GM18870 (cell line): ENCODE results near the gene SIL1.
A peak's percentile ranks its signal among the peaks of the same experiment; 100 is the strongest.
"Not testable (repeated sequence)": the region's sequence is repeated elsewhere in the genome, so short reads cannot be mapped to it uniquely, and the experiment has no call there.

ENCODE experiments used
- ATAC-seq: cut with Tn5 transposase; IDR thresholded peaks from one replicate; pipeline ENCODE4 v1.9.1; 2021; ENCODE audit warnings: moderate library complexity; ENCODE audit not compliant: unreplicated experiment

The SIL1 gene

DNA sequence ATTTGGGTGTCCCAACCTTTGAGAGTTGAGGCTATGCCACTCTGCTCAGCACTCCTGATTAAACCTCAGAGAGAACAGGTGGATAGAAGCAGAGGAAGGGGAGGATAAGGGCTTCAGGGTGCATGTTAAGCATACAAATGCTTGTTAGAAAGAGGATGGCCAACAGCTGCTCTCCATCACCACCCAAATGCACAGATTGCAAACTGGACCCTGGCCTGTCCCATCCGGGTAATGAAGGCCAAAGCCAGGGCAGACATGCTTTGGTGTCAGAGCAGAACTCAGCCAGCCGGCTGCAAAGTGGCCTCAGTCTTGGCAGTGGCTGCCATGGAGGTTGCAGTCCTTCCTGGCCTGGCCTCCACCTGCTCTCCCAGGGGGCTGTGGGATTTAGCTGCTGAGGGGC, 84.3 kb downstream of the SIL1 start:
- ATAC-seq = no peak

DNA sequence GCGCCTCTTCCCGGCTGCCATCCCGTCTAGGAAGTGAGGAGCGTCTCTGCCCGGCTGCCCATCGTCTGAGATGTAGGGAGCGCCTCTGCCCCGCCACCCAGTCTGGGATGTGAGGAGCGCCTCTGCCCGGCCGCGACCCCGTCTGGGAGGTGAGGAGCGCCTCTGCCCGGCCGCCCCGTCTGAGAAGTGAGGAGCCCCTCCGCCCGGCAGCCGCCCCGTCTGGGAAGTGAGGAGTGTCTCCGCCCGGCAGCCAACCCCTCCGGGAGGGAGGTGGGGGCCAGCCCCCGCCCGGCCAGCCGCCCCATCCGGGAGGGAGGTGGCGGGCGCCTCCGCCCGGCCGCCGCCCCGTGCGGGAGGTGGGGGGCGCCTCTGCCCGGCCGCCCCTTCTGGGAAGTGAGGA, 85.8 kb downstream of the SIL1 start:
- not testable (repeated sequence) for ATAC-seq

- no peak for ATAC-seq
Measured at GRCh38 chr5:139110526-139111168, 87.5 kb downstream of the SIL1 start.

- no peak for ATAC-seq
Measured at GRCh38 chr5:139108063-139108824, 89.9 kb downstream of the SIL1 start.

DNA sequence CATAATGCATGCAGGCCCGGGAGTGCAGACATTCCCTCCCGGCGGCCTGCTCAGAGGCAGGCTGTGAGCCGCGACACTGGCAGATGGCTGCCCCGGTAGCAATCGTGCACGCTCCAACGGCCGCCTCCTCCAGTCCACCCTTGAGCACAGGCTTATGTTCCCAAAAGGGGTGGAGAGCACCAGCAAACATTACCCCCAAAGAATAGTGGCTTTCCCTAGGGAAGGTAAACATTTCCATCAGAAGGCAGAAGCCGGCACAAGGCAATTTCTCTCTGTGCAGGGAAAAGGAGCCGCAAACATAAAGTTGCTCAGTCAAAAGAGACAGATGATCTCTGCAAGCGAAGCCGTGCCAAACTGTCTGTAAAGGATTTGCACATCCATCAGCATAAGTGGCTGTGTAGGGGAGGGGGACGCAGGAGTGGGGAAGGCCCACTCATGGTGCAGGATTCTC, 92.5 kb downstream of the SIL1 start:
- ATAC-seq = no peak

DNA sequence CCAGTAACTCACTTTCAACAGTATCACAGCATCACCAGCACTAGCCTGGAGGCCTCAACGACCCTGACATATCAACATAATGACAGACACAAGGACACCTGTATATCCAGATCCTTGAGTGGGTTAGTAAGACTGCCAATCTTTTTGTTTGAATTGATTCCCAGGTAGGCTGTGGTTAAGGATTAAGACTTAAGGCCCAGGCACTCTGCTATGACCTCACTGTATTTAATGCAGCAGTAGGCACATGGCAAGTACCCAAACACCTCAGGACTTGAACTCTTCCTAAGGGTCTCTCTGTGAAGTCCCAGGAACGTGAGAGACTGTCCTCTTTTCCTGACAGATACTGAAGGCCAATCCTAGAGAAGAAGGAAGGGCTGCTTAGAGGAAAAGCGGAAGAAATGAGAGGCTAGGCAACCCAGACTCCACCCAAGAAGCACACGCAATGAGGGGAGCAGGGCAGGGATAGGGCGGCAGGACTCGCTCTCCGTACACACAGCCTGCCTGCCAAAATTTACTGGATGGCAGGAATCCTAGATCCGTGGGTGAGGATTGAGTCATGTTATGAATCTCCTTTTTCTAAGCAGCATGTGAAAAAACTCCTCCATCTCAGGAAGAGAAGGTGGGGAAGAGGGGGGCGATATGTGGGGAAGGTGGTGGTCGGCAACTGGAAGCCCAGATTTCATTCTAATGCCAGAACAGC, 93.4 kb downstream of the SIL1 start:
- no peak for ATAC-seq

- ATAC-seq = no peak
Measured at GRCh38 chr5:139103762-139104161, 94.4 kb downstream of the SIL1 start.

DNA sequence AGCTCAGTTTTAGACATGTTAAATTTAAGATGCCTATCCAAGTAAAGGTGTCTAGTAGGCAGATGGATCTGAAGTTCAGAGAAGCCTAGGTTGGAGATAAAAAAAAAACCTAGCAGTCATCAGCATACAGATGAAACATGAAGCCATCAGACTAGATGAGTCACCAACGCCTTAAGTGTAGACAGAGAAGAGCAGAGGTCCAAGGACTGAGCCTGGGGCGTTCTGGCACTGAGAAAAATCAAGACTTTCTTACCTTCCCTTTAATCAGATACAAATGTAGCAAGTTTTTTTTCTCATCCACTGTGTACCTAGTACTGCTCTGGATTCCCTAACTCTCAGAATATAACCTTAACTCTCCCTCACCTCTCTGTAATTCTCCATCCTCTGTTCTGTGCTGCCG, 97.3 kb downstream of the SIL1 start:
- ATAC-seq = no peak

- peak; percentile 95 for ATAC-seq
Measured at GRCh38 chr5:139094154-139095131, 103.7 kb downstream of the SIL1 start.

DNA sequence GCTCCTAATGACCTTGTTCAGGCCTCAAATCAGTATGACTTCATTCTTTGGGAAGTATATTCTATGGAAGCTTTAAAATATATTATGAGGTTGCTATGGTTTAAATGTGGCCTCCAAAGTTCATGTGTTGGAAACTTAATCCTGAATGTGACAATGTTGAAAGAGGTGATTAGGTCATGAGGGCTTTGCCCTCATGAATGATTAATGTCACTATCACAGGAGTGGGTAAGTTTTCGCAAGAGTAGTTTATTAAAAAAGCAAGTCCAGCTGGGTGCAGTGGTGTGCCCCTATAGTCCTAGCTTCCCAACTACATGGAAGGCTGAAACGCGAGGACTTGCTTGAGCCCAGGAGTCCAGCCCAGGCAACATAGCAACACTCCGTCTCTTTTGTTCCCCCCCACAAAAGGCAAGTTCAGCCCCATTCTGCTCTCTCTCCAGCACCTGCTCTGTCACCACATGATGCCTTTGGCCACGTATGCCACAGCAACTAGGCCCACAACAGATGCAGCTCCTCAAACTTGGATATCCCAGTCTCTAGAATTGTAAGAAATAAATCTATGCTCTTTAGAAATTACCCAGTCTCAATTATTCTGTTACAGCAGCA, 105.3 kb downstream of the SIL1 start:
- ATAC-seq = no peak

DNA sequence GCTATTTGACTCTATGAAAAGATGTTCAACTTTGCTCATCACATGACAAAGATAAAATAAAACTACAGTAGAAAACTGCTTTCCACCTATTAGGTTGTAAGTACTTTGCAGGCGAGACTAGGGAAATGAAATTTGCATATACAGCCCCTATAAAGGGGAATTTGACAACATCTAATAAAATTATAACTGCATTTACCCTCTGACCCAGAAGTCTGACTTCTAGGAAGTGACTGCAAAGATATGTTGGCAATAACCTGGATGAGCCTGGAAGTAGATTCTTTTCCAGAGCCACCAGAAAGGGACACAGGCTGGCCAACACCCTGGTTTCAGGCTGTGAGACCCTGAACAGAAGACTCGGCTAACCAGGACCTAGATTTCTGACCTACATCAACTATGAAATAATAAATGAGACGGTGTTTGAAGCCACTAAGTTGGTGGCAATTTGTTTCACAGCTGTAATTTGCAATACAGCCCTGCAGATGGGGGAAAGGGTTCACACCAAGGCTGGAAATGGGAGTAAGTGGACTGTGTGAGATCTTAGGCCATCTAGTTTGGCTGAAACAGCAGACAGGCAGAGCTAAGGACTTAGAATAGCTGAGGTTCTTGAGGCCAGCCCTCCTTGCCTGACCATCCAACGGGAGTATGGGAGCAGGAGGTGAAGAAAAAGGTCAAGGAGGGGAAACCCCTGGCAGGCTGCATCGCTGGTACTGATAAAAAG, 106.6 kb downstream of the SIL1 start:
- ATAC-seq = no peak

GRCh38 chr5:139090581-139090980, 107.6 kb downstream of the SIL1 start:
- ATAC-seq = no peak

GRCh38 chr5:139088024-139088423, 110.1 kb downstream of the SIL1 start:
- ATAC-seq = no peak

GRCh38 chr5:139082813-139083498, 115.2 kb downstream of the SIL1 start:
- no peak for ATAC-seq

GRCh38 chr5:139079991-139080610, 118.1 kb downstream of the SIL1 start:
- ATAC-seq = no peak

GRCh38 chr5:139079225-139079990, 118.8 kb downstream of the SIL1 start:
- no peak for ATAC-seq

DNA sequence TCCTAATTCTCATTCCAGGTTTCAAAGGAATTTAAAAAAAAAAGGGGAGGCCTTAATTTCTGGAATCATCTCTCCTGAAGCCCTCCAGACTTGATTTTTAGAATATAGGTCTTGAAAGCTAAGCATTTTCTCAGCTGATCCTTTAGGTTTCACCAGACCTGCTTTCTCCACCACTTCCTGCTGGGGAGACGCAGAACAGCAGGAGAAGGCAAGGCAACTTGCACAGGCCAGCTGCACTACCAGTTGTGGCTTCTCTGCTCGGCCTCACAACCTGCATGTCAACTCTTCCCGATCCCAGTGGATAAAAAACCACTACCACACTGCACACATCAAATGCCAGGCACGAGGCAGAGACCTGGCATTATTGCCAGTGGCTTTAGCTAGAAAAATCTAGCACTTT, 119.8 kb downstream of the SIL1 start:
- no peak for ATAC-seq

- no peak for ATAC-seq
Measured at GRCh38 chr5:139077899-139078298, 120.3 kb downstream of the SIL1 start.
